Glomerular visceral epithelial cell (primary cell): Measurements from ENCODE around the gene TXNRD1.

Experiments
- DNase-seq: peaks from one replicate; pipeline ENCODE4 v3.0.0-alpha.2; 2016; ENCODE audit errors: extremely low spot score

The TXNRD1 gene

GRCh38 chr12:104280717-104281458 lies 65.3 kb downstream of the TXNRD1 start:
- DNase-seq = peak; percentile 83

GRCh38 chr12:104281636-104282035 lies 66.1 kb downstream of the TXNRD1 start:
- peak; percentile 79 for DNase-seq

GRCh38 chr12:104282109-104282508 lies 66.5 kb downstream of the TXNRD1 start:
- DNase-seq = no peak

GRCh38 chr12:104285740-104286515 lies 70.3 kb downstream of the TXNRD1 start:
- DNase-seq = no peak

GRCh38 chr12:104286516-104287482 lies 71.2 kb downstream of the TXNRD1 start:
- peak; percentile 95 for DNase-seq

GRCh38 chr12:104288635-104289274 lies 73.2 kb downstream of the TXNRD1 start:
- peak; percentile 86 for DNase-seq

- DNase-seq = no peak
These were observed 74.7 kb downstream of the TXNRD1 start for GRCh38 chr12:104290320-104290719.

GRCh38 chr12:104290855-104291254 lies 75.3 kb downstream of the TXNRD1 start:
- no peak for DNase-seq

- no peak for DNase-seq
These were observed 76.4 kb downstream of the TXNRD1 start for GRCh38 chr12:104291867-104292524.

GRCh38 chr12:104292872-104293794 lies 77.6 kb downstream of the TXNRD1 start:
- DNase-seq = no peak

GRCh38 chr12:104294158-104294859 lies 78.7 kb downstream of the TXNRD1 start:
- peak; percentile 58 for DNase-seq

- no peak for DNase-seq
These were observed 79.5 kb downstream of the TXNRD1 start for GRCh38 chr12:104294927-104295668.

GRCh38 chr12:104295954-104296353 lies 80.4 kb downstream of the TXNRD1 start:
- DNase-seq = no peak

- DNase-seq = no peak
These were observed 81.1 kb downstream of the TXNRD1 start for GRCh38 chr12:104296718-104297117.

- no peak for DNase-seq
These were observed 82.0 kb downstream of the TXNRD1 start for GRCh38 chr12:104297477-104298113.

- DNase-seq = no peak
These were observed 84.4 kb downstream of the TXNRD1 start for GRCh38 chr12:104299842-104300481.

- DNase-seq = peak; percentile 89
These were observed 88.1 kb downstream of the TXNRD1 start, which contains the start of gene EID3 for GRCh38 chr12:104303538-104304151. TSS of gene EID3 (plus strand) at chr12:104303739. CDS start at chr12:104303935, 196 bp downstream.
